ENCODE data around the gene MYO7A.

Gene MYO7A

GRCh38 chr11:77141475-77141874, 13.4 kb downstream of the MYO7A start:
- H3K79me2 ChIP-seq (ENCODE audit: control insufficient read depth, low read length) = no peaks in the 10 kb centered on the region
- no peak for TF ChIP-seq EZH2phosphoT487 (IDR thresholded peaks at IDR 0.05; ENCODE audit: borderline replicate concordance, low read length)
- TF ChIP-seq, protein P1, sequence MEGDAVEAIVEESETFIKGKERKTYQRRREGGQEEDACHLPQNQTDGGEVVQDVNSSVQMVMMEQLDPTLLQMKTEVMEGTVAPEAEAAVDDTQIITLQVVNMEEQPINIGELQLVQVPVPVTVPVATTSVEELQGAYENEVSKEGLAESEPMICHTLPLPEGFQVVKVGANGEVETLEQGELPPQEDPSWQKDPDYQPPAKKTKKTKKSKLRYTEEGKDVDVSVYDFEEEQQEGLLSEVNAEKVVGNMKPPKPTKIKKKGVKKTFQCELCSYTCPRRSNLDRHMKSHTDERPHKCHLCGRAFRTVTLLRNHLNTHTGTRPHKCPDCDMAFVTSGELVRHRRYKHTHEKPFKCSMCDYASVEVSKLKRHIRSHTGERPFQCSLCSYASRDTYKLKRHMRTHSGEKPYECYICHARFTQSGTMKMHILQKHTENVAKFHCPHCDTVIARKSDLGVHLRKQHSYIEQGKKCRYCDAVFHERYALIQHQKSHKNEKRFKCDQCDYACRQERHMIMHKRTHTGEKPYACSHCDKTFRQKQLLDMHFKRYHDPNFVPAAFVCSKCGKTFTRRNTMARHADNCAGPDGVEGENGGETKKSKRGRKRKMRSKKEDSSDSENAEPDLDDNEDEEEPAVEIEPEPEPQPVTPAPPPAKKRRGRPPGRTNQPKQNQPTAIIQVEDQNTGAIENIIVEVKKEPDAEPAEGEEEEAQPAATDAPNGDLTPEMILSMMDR (IDR thresholded peaks at IDR 0.05; ENCODE audit: low read depth, low read length, poor library complexity, severe bottlenecking) = no peak
- H3K4me3 ChIP-seq (ENCODE audit: low read length) = no peak overlapping the region
- H4K20me1 ChIP-seq (ENCODE audit: control insufficient read depth, insufficient read depth, low read depth, low read length) = no peaks in the 10 kb centered on the region
- H3K27me3 ChIP-seq (ENCODE audit: control insufficient read depth, low read length) = no peaks in the 10 kb centered on the region; the same call in 1 of the 2 replicates
- no peaks in the 10 kb centered on the region for H3K36me3 ChIP-seq (ENCODE audit: control insufficient read depth, low read length)
- no peak overlapping the region for H3K27ac ChIP-seq (ENCODE audit: low read depth, low read length)
- H3K4me2 ChIP-seq (ENCODE audit: low read length) = no peak overlapping the region
- no peaks in the 10 kb centered on the region for H3K9me2 ChIP-seq (replicated peaks; ENCODE audit: control insufficient read depth, low read length)
- H3F3A ChIP-seq (ENCODE audit: control insufficient read depth, insufficient read depth) = no peaks in the 10 kb centered on the region
- H3K9me3 ChIP-seq (ENCODE audit: control insufficient read depth, insufficient read depth, low read length) = no peaks in the 10 kb centered on the region
- no peaks in the 10 kb centered on the region for H3K4me1 ChIP-seq (ENCODE audit: control insufficient read depth, low read length)

DNA sequence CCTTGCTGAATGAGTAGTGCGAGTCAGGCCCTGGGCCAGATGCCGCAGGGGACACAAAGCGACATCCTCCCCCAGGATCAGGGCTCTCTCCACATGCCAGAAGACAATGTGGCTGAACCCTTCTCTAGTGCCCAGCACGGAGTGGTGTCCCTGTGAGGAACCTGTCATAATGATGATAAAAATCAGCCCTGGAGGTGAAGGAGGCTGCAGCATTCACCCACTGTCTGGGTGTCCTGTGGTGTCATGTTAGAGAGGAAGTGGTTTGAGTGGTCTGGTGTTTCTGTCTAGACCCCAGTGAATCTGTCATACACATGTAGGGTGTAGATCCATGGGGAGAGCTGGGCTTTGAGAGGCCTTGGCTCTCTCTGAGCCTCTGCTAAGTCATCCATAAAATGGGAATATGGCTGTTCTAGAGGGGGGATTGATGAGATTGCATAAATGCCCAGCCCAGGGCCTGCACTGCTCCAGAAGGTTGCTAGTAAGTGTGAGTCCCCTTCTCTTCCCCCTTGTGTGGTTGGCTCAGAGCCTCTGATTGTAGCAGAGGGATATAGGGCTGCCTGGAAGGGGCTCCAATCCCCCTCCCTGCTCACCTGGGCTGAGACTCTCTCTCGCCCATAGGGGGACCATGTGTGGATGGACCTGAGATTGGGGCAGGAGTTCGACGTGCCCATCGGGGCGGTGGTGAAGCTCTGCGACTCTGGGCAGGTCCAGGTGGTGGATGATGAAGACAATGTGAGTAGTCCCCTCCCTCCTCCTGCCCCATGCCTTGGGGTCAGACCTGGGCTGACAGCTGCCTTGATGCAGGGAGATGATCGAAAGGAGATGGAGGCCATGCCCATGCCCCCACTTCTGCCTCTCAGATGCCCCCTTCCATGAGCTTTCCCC, 14.3 kb downstream of the MYO7A start:
- Histone ChIP-seq H3K27ac (ENCODE audit: low read depth, low read length) (no peak overlapping the region), H3K4me1 (ENCODE audit: control insufficient read depth, low read length) (no peaks in the 10 kb centered on the region), H3K4me3 (ENCODE audit: low read length) (no peak overlapping the region), H3K9me2 (replicated peaks; ENCODE audit: control insufficient read depth, low read length) (no peaks in the 10 kb centered on the region), H3K9me3 (ENCODE audit: control insufficient read depth, insufficient read depth, low read length) (no peaks in the 10 kb centered on the region), H3K4me2 (ENCODE audit: low read length) (no peak overlapping the region), H3K79me2 (ENCODE audit: control insufficient read depth, low read length) (no peaks in the 10 kb centered on the region), H4K20me1 (ENCODE audit: control insufficient read depth, insufficient read depth, low read depth, low read length) (no peaks in the 10 kb centered on the region), H3K27me3 (ENCODE audit: control insufficient read depth, low read length) (peaks cover 2% of the 10 kb centered on the region; the same call in 1 of the 2 replicates), H3F3A (ENCODE audit: control insufficient read depth, insufficient read depth) (no peaks in the 10 kb centered on the region), H3K36me3 (ENCODE audit: control insufficient read depth, low read length) (no peaks in the 10 kb centered on the region)
- TF ChIP-seq, protein P1 (IDR thresholded peaks at IDR 0.05; ENCODE audit: low read depth, low read length, poor library complexity, severe bottlenecking) = no peak
- no peak for TF ChIP-seq EZH2phosphoT487 (IDR thresholded peaks at IDR 0.05; ENCODE audit: borderline replicate concordance, low read length)

- no peaks in the 10 kb centered on the region for H3K9me3 ChIP-seq (ENCODE audit: control insufficient read depth, insufficient read depth, low read length)
- no peaks in the 10 kb centered on the region for H3K9me2 ChIP-seq (replicated peaks; ENCODE audit: control insufficient read depth, low read length)
- H3K36me3 ChIP-seq (ENCODE audit: control insufficient read depth, low read length) = no peaks in the 10 kb centered on the region
- no peaks in the 10 kb centered on the region for H4K20me1 ChIP-seq (ENCODE audit: control insufficient read depth, insufficient read depth, low read depth, low read length)
- no peak overlapping the region for H3K4me3 ChIP-seq (ENCODE audit: low read length)
- no peaks in the 10 kb centered on the region for H3K79me2 ChIP-seq (ENCODE audit: control insufficient read depth, low read length)
- no peak overlapping the region for H3K4me2 ChIP-seq (ENCODE audit: low read length)
- H3F3A ChIP-seq (ENCODE audit: control insufficient read depth, insufficient read depth) = no peaks in the 10 kb centered on the region
- no peaks in the 10 kb centered on the region for H3K4me1 ChIP-seq (ENCODE audit: control insufficient read depth, low read length)
- TF ChIP-seq, protein P1 (IDR thresholded peaks at IDR 0.05; ENCODE audit: low read depth, low read length, poor library complexity, severe bottlenecking) = no peak
- TF ChIP-seq EZH2phosphoT487 (IDR thresholded peaks at IDR 0.05; ENCODE audit: borderline replicate concordance, low read length) = no peak
- H3K27ac ChIP-seq (ENCODE audit: low read depth, low read length) = no peak overlapping the region
- H3K27me3 ChIP-seq (ENCODE audit: control insufficient read depth, low read length) = peaks cover 6% of the 10 kb centered on the region; the same call in 1 of the 2 replicates
Observed at GRCh38 chr11:77143405-77144020, 15.5 kb downstream of the MYO7A start.
